Vagina (tissue), 2 donors: ENCODE data around the gene SLC25A12.

Experiments
- POLR2A ChIP-seq, 2 donors: fragments of 450-650 bp; IDR thresholded peaks; one replicate each; pipeline ENCODE4 v1.6.1; 2017; ENCODE audit warnings: antibody characterized with exemption in 2 of 2, mild to moderate bottlenecking in 2 of 2, moderate library complexity in 2 of 2
- POLR2AphosphoS5 ChIP-seq, 2 donors: sonication (generic); formaldehyde crosslinking; IDR thresholded peaks; one replicate each; pipeline ENCODE4 v1.9.0; 2017; ENCODE audit warnings: antibody characterized with exemption in 2 of 2, mild to moderate bottlenecking in 2 of 2, low read depth in 1 of 2; ENCODE audit not compliant: insufficient read depth in 1 of 2
- TF ChIP-seq, protein P1 (sequence below), 3 experiments: fragments of 450-650 bp in 2 of 3; fragments of 200-600 bp in 1 of 3; sonication (generic) in 1 of 3; IDR thresholded peaks; one replicate each; pipeline ENCODE4 v1.5.1; 2017 to 2019; ENCODE audit warnings: antibody characterized with exemption in 3 of 3, mild to moderate bottlenecking in 2 of 3, moderate library complexity in 2 of 3

- no peak for TF ChIP-seq POLR2A (IDR thresholded peaks at IDR 0.05)
- TF ChIP-seq, protein P1, sequence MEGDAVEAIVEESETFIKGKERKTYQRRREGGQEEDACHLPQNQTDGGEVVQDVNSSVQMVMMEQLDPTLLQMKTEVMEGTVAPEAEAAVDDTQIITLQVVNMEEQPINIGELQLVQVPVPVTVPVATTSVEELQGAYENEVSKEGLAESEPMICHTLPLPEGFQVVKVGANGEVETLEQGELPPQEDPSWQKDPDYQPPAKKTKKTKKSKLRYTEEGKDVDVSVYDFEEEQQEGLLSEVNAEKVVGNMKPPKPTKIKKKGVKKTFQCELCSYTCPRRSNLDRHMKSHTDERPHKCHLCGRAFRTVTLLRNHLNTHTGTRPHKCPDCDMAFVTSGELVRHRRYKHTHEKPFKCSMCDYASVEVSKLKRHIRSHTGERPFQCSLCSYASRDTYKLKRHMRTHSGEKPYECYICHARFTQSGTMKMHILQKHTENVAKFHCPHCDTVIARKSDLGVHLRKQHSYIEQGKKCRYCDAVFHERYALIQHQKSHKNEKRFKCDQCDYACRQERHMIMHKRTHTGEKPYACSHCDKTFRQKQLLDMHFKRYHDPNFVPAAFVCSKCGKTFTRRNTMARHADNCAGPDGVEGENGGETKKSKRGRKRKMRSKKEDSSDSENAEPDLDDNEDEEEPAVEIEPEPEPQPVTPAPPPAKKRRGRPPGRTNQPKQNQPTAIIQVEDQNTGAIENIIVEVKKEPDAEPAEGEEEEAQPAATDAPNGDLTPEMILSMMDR (IDR thresholded peaks at IDR 0.05) = no peak
- TF ChIP-seq POLR2AphosphoS5 (IDR thresholded peaks at IDR 0.05; ENCODE audit: insufficient read depth in 1 of 2, low read depth in 1 of 2) = no peak
These were observed 59.8 kb downstream of the SLC25A12 start for GRCh38 chr2:171834286-171834685.
